MCF 10A (cell line): ENCODE data around the gene TNNT2. TPM values are rescaled to one million over a fixed set of nuclear protein-coding genes. Genes with fewer than 3 reads are reported as not detected.

Experiments used
- BruUV-seq: library from RNA; stranded (reverse); fragments of 400-500 nt; replicated peaks from 2 replicates; lab custom pipeline; 2021; lab: Mats Ljungman, UMichigan
- CTCF ChIA-PET: fragments of 300-600 bp; sonication (Branson Sonifier 250); formaldehyde crosslinking; extraction: SDS; loops from one replicate; lab custom pipeline; 2021; ENCODE audit warnings: antibody characterized with exemption, inconsistent platforms; lab: Yijun Ruan, JAX
- POLR2A ChIA-PET: fragments of 300-600, 350-650 bp; sonication (Branson Sonifier 250); formaldehyde crosslinking; extraction: SDS; loops from one replicate; lab custom pipeline; 2020; ENCODE audit warnings: antibody characterized with exemption, inconsistent platforms; lab: Yijun Ruan, JAX
- DNase-seq: peaks from one replicate; pipeline ENCODE4 v3.0.0-alpha.2; 2018; ENCODE audit not compliant: unreplicated experiment
- H3K27ac Mint-ChIP-seq: one replicate; pipeline ENCODE4 v1.8.0; 2022; ENCODE audit warnings: mild to moderate bottlenecking, low read depth, mixed read lengths; ENCODE audit not compliant: unreplicated experiment
- H3K27me3 Mint-ChIP-seq: one replicate; pipeline ENCODE4 v1.8.0; 2022; ENCODE audit warnings: mixed read lengths; ENCODE audit not compliant: insufficient read depth, unreplicated experiment
- H3K36me3 Mint-ChIP-seq: one replicate; pipeline ENCODE4 v1.8.0; 2022; ENCODE audit warnings: mild to moderate bottlenecking, moderate library complexity, mixed read lengths; ENCODE audit not compliant: insufficient read depth, unreplicated experiment
- H3K4me1 Mint-ChIP-seq: one replicate; pipeline ENCODE4 v1.8.0; 2022; ENCODE audit warnings: mixed read lengths; ENCODE audit not compliant: insufficient read depth, unreplicated experiment
- H3K4me3 Mint-ChIP-seq: one replicate; pipeline ENCODE4 v1.8.0; 2022; ENCODE audit warnings: mild to moderate bottlenecking, moderate library complexity, mixed read lengths; ENCODE audit not compliant: unreplicated experiment
- H3K9me3 Mint-ChIP-seq: one replicate; pipeline ENCODE4 v1.8.0; 2022; ENCODE audit warnings: mixed read lengths; ENCODE audit not compliant: unreplicated experiment
- CTCF ChIP-seq: fragments of 200-600 bp; IDR thresholded peaks from one replicate; pipeline ENCODE4 v1.8.0; 2022; ENCODE audit warnings: antibody characterized with exemption, mild to moderate bottlenecking; ENCODE audit not compliant: unreplicated experiment
- intact Hi-C: fragments of 100-400 bp; cut with micrococcal nuclease; formaldehyde crosslinking; loops from 2 replicates; pipeline ENCODE4 v1.14.1; 2022
- total RNA-seq: library from RNA; stranded (reverse); gene quantifications from 2 replicates; pipeline ENCODE4 v1.2.3, GENCODE V29; 2022

The TNNT2 gene
- total RNA-seq, 1 experiment from 2014 or later = 0.37 TPM

- peak; percentile 61 for DNase-seq
- ChIA-PET POLR2A (interaction anchor here (0.9 to 42.9 kb wide), 6 partner anchors 8 to 37 kb away, joined by 3 to 3819 read pairs (median 4); partner anchors contain the start of gene PKP1), CTCF (interaction anchor here (1.0 to 26.0 kb wide), 10 partner anchors 8 to 154 kb away, joined by 3 to 445 read pairs (median 8); no protein-coding TSS in a partner anchor)
- intact Hi-C loops = loop anchor here (1.0 kb wide), 1 partner anchor 9 kb away; no protein-coding TSS in a partner anchor
- no peak for TF ChIP-seq CTCF
- Mint-ChIP-seq H3K4me3 (no peak overlapping the region), H3K36me3 (peaks cover 4% of the 10 kb centered on the region), H3K27me3 (no peaks in the 10 kb centered on the region), H3K4me1 (peaks cover 24% of the 10 kb centered on the region), H3K27ac (peak overlapping the region; percentile 78), H3K9me3 (no peaks in the 10 kb centered on the region)
- no TSS peak for BruUV-seq
These were observed 58.8 kb downstream of the TNNT2 start for GRCh38 chr1:201318504-201319340.

GRCh38 chr1:201317551-201317950 lies 59.9 kb downstream of the TNNT2 start:
- intact Hi-C loops = no loop called here
- no peak for TF ChIP-seq CTCF
- no TSS peak for BruUV-seq
- no peak for DNase-seq
- no peaks in the 10 kb centered on the region for H3K9me3 Mint-ChIP-seq
- H3K36me3 Mint-ChIP-seq = peaks cover 4% of the 10 kb centered on the region
- POLR2A ChIA-PET = interaction anchor here (42.9 kb wide), 1 partner anchor 36 kb away, joined by 3819 read pairs; the partner anchor contains the start of gene PKP1
- no peak overlapping the region for H3K4me3 Mint-ChIP-seq
- CTCF ChIA-PET = interaction anchor here (1.1 to 26.0 kb wide), 8 partner anchors 9 to 89 kb away, joined by 3 to 445 read pairs (median 16); no protein-coding TSS in a partner anchor
- no peaks in the 10 kb centered on the region for H3K27me3 Mint-ChIP-seq
- peak overlapping the region; percentile 78 for H3K27ac Mint-ChIP-seq
- H3K4me1 Mint-ChIP-seq = peaks cover 28% of the 10 kb centered on the region

- Mint-ChIP-seq H3K27me3 (no peaks in the 10 kb centered on the region), H3K27ac (no peak overlapping the region), H3K36me3 (peaks cover 4% of the 10 kb centered on the region), H3K4me3 (no peak overlapping the region), H3K9me3 (no peaks in the 10 kb centered on the region), H3K4me1 (peaks cover 37% of the 10 kb centered on the region)
- ChIA-PET POLR2A (interaction anchor here (1.0 to 42.9 kb wide), 3 partner anchors 9 to 35 kb away, joined by 3 to 3819 read pairs (median 4); partner anchors contain the start of gene PKP1), CTCF (interaction anchor here (1.1 to 26.0 kb wide), 9 partner anchors 8 to 69 kb away, joined by 3 to 445 read pairs (median 11); no protein-coding TSS in a partner anchor)
- DNase-seq = no peak
- intact Hi-C loops = no loop called here
- BruUV-seq = no TSS peak
- TF ChIP-seq CTCF = no peak
These were observed 60.9 kb downstream of the TNNT2 start for GRCh38 chr1:201316556-201316955.

- no peak for DNase-seq
- peak overlapping the region; percentile 97 for H3K27ac Mint-ChIP-seq
- peaks cover 53% of the 10 kb centered on the region for H3K4me1 Mint-ChIP-seq
- POLR2A ChIA-PET = interaction anchor here (2.0 to 42.9 kb wide), 5 partner anchors 11 to 47 kb away, joined by 5 to 3819 read pairs (median 56); partner anchors contain the start of gene PKP1
- no peak overlapping the region for H3K4me3 Mint-ChIP-seq
- CTCF ChIA-PET = interaction anchor here (0.6 to 26.0 kb wide), 16 partner anchors 8 to 241 kb away, joined by 3 to 474 read pairs (median 4); no protein-coding TSS in a partner anchor
- no peak for TF ChIP-seq CTCF
- no peaks in the 10 kb centered on the region for H3K9me3 Mint-ChIP-seq
- no TSS peak for BruUV-seq
- intact Hi-C loops = no loop called here
- H3K27me3 Mint-ChIP-seq = no peaks in the 10 kb centered on the region
- H3K36me3 Mint-ChIP-seq = peaks cover 9% of the 10 kb centered on the region
These were observed 64.4 kb downstream of the TNNT2 start for GRCh38 chr1:201313086-201313485.
